Right cardiac atrium (tissue), 5 donors: ENCODE data around the gene MREG. TPM values are rescaled to one million over a fixed set of nuclear protein-coding genes. Genes with fewer than 3 reads are reported as not detected.
A peak's percentile ranks its signal among the peaks of the same experiment; 100 is the strongest.

Experiments
- ATAC-seq, 2 donors: fragments of 200-7000 bp; cut with Tn5 transposase; one replicate each; pipeline versions ENCODE4 v1.8.0 to v1.9.1; 2020; ENCODE audit warnings: moderate library complexity in 2 of 2, mild to moderate bottlenecking in 1 of 2
- DNase-seq, 3 donors: peaks; one replicate each; pipeline ENCODE4 v3.0.0-alpha.2; 2020
- H3K27ac ChIP-seq: one replicate; pipeline ENCODE4 v1.5.1; 2013; ENCODE audit warnings: mild to moderate bottlenecking, low read length, control low read depth, moderate library complexity
- H3K27me3 ChIP-seq: one replicate; pipeline ENCODE4 v1.6.1; 2013; ENCODE audit not compliant: control insufficient read depth, insufficient read depth
- H3K4me1 ChIP-seq: one replicate; pipeline ENCODE4 v1.6.1; 2013; ENCODE audit warnings: low read length; ENCODE audit not compliant: control insufficient read depth, insufficient read depth
- H3K4me3 ChIP-seq: one replicate; pipeline ENCODE4 v1.5.1; 2013; ENCODE audit warnings: low read length, control low read depth
- H3K9me3 ChIP-seq: one replicate; pipeline ENCODE4 v1.6.1; 2013; ENCODE audit warnings: low read length; ENCODE audit not compliant: control insufficient read depth
- WGBS: extraction: QIAGEN DNeasy Blood & Tissue Kit; methylation state at CpG from one replicate; pipeline ENCODE4 v1.1.7; 2013; 5-methylcytosine and 5-hydroxymethylcytosine counted together
- intact Hi-C, 4 donors: fragments of 100-400 bp; cut with DNase I; formaldehyde crosslinking; loops; one replicate each; pipeline versions ENCODE4 v1.11.0 to v1.14.0; 2022 to 2023
- long read RNA-seq, 4 donors: library from polyadenylated mRNA; unstranded; transcript quantifications; one replicate each; pipeline ENCODE4 v2.0.0, GENCODE V29; 2020 to 2021
- polyA plus RNA-seq: library from polyadenylated mRNA; stranded (reverse); fragments of 200-250 nt; gene quantifications from one replicate; pipeline ENCODE4 v1.2.3, GENCODE V29; 2013
- total RNA-seq, 4 donors: library from RNA; stranded (reverse); fragmentation: NEBNext Ultra II Directional; extraction: Animal tissue kit (Norgen Biotek cat#: 25700); gene quantifications; one replicate each; pipeline ENCODE4 v1.2.1, GENCODE V29; 2021
- donor health status: healthy with polysubstance abuse.
- donor health status: DM: no; HTN: yes; CAD: no.
- donor health status: DM: no; HTN: no; CAD: no.
- donor health status: DM: no; HTN: yes; CAD: no; lungs with severe emphysema.
- donor health status: DM: yes; HTN: yes; CAD: no.

MREG gene
- total RNA-seq, result under 1 TPM; 0.31 to 0.82 (median 0.65) TPM
- polyA plus RNA-seq, result 0.36 TPM
- long read RNA-seq, donor 1, partial matches to known transcripts, result 0 of 1 reads
- long read RNA-seq, donor 1, other reads (novel, unspliced or antisense), result 1 of 1 reads
- long read RNA-seq, donor 2, result 0 reads
- long read RNA-seq, donor 3, partial matches to known transcripts, result 1 of 1 reads
- long read RNA-seq, donor 3, other reads (novel, unspliced or antisense), result 0 of 1 reads
- long read RNA-seq, donor 4, result 0 reads

- peak; percentile 72 to 89 (median 88) for DNase-seq
- intact Hi-C loops, result no loop called here
Observed at GRCh38 chr2:216013080-216013909, at the start of gene MREG. MREG (minus strand) TSS chr2:216013551; CDS start chr2:216013327, 224 bp downstream.

GRCh38 chr2:216059233-216059834 lies 46.0 kb upstream of the MREG start:
- no peak for ATAC-seq
- H3K4me1 ChIP-seq, result no peaks in the 10 kb centered on the region
- WGBS, result 97% methylated on average over 5 of the region's 5 CpGs
- no peaks in the 10 kb centered on the region for H3K9me3 ChIP-seq
- intact Hi-C loops, result no loop called here
- no peak overlapping the region for H3K27ac ChIP-seq
- H3K4me3 ChIP-seq, result no peak overlapping the region
- no peaks in the 10 kb centered on the region for H3K27me3 ChIP-seq
- DNase-seq, result no peak

More at GRCh38 chr2:216013080-216013909, at the start of gene MREG:
- no peaks in the 10 kb centered on the region for H3K27me3 ChIP-seq
- H3K4me3 ChIP-seq, result peak within 1 kb of the TSS; percentile 53
- ATAC-seq, result peak; percentile 83 to 85
- H3K9me3 ChIP-seq, result no peaks in the 10 kb centered on the region
- under 1% methylated on average over 70 of the region's 70 CpGs for WGBS
- H3K27ac ChIP-seq, result no peak within 1 kb of the TSS
- H3K4me1 ChIP-seq, result no peaks in the 10 kb centered on the region

GRCh38 chr2:216057688-216058193 lies 44.4 kb upstream of the MREG start:
- ATAC-seq, result peak in 1 of 2 donors; percentile 41
- H3K4me3 ChIP-seq, result no peak overlapping the region
- no peaks in the 10 kb centered on the region for H3K27me3 ChIP-seq
- H3K27ac ChIP-seq, result no peak overlapping the region
- no peaks in the 10 kb centered on the region for H3K4me1 ChIP-seq
- intact Hi-C loops, result no loop called here
- H3K9me3 ChIP-seq, result no peaks in the 10 kb centered on the region
- DNase-seq, result no peak
- WGBS, result 70% methylated on average over 7 of the region's 7 CpGs

GRCh38 chr2:216056739-216057138 lies 43.4 kb upstream of the MREG start:
- no peaks in the 10 kb centered on the region for H3K4me1 ChIP-seq
- no peaks in the 10 kb centered on the region for H3K27me3 ChIP-seq
- H3K9me3 ChIP-seq, result no peaks in the 10 kb centered on the region
- intact Hi-C loops, result no loop called here
- WGBS, result 75% methylated on average over 3 of the region's 3 CpGs
- no peak for ATAC-seq
- no peak overlapping the region for H3K4me3 ChIP-seq
- H3K27ac ChIP-seq, result no peak overlapping the region
- no peak for DNase-seq

GRCh38 chr2:216055680-216056079 lies 42.3 kb upstream of the MREG start:
- Histone ChIP-seq H3K9me3 (no peaks in the 10 kb centered on the region), H3K4me1 (no peaks in the 10 kb centered on the region), H3K4me3 (no peak overlapping the region), H3K27me3 (no peaks in the 10 kb centered on the region), H3K27ac (no peak overlapping the region)
- 90% methylated on average over 4 of the region's 4 CpGs for WGBS
- ATAC-seq (no peak), DNase-seq (no peak)
- intact Hi-C loops, result no loop called here

- no peaks in the 10 kb centered on the region for H3K4me1 ChIP-seq
- 96% methylated on average over 2 of the region's 2 CpGs for WGBS
- H3K4me3 ChIP-seq, result no peak overlapping the region
- ATAC-seq (no peak), DNase-seq (no peak)
- intact Hi-C loops, result no loop called here
- no peaks in the 10 kb centered on the region for H3K27me3 ChIP-seq
- no peak overlapping the region for H3K27ac ChIP-seq
- no peaks in the 10 kb centered on the region for H3K9me3 ChIP-seq
Observed at GRCh38 chr2:216052420-216052819, 39.1 kb upstream of the MREG start.

- no peak for DNase-seq
- no peak overlapping the region for H3K27ac ChIP-seq
- WGBS, result 91% methylated on average over 3 of the region's 3 CpGs
- intact Hi-C loops, result no loop called here
- no peaks in the 10 kb centered on the region for H3K9me3 ChIP-seq
- no peak overlapping the region for H3K4me3 ChIP-seq
- no peaks in the 10 kb centered on the region for H3K27me3 ChIP-seq
- ATAC-seq, result no peak
- H3K4me1 ChIP-seq, result no peaks in the 10 kb centered on the region
Observed at GRCh38 chr2:216051350-216051749, 38.0 kb upstream of the MREG start.

- no peaks in the 10 kb centered on the region for H3K4me1 ChIP-seq
- H3K4me3 ChIP-seq, result no peak overlapping the region
- DNase-seq (no peak), ATAC-seq (no peak)
- WGBS, result 86% methylated on average over 2 of the region's 2 CpGs
- H3K9me3 ChIP-seq, result no peaks in the 10 kb centered on the region
- H3K27ac ChIP-seq, result no peak overlapping the region
- no peaks in the 10 kb centered on the region for H3K27me3 ChIP-seq
- intact Hi-C loops, result no loop called here
Observed at GRCh38 chr2:216049452-216049851, 36.1 kb upstream of the MREG start.

- intact Hi-C loops, result no loop called here
- 95% methylated on average over 2 of the region's 2 CpGs for WGBS
- Histone ChIP-seq H3K27me3 (no peaks in the 10 kb centered on the region), H3K4me1 (no peaks in the 10 kb centered on the region), H3K4me3 (no peak overlapping the region), H3K27ac (no peak overlapping the region), H3K9me3 (no peaks in the 10 kb centered on the region)
- DNase-seq (no peak), ATAC-seq (no peak)
Observed at GRCh38 chr2:216047397-216047796, 34.0 kb upstream of the MREG start.

- ATAC-seq (no peak), DNase-seq (no peak)
- Histone ChIP-seq H3K27ac (no peak overlapping the region), H3K27me3 (no peaks in the 10 kb centered on the region), H3K9me3 (no peaks in the 10 kb centered on the region), H3K4me3 (no peak overlapping the region), H3K4me1 (no peaks in the 10 kb centered on the region)
- intact Hi-C loops, result no loop called here
- WGBS, result 61% methylated on average over 5 of the region's 5 CpGs
Observed at GRCh38 chr2:216044883-216045486, 31.6 kb upstream of the MREG start.

- Histone ChIP-seq H3K27ac (no peak overlapping the region), H3K9me3 (no peaks in the 10 kb centered on the region), H3K4me3 (no peak overlapping the region), H3K27me3 (no peaks in the 10 kb centered on the region), H3K4me1 (no peaks in the 10 kb centered on the region)
- DNase-seq (no peak), ATAC-seq (no peak)
- WGBS, result 96% methylated on average over 5 of the region's 5 CpGs
- intact Hi-C loops, result no loop called here
Observed at GRCh38 chr2:216043949-216044348, 30.6 kb upstream of the MREG start.
